HepG2 (cell line): ENCODE results near the gene METAP1D. TPM values are rescaled to one million over a fixed set of nuclear protein-coding genes. Genes with fewer than 3 reads are reported as not detected.

Experiments used
- ARNT ChIP-seq: fragments of 450-650 bp; IDR thresholded peaks from 2 replicates; pipeline ENCODE4 v1.6.1; 2017
- EHMT2 ChIP-seq: fragments of 200-600 bp; sonication (generic); IDR thresholded peaks from 2 replicates; pipeline ENCODE4 v1.7.0; 2017; ENCODE audit warnings: antibody characterized with exemption, low read depth, low read length, borderline replicate concordance
- FOXC1 ChIP-seq: sonication (generic); formaldehyde crosslinking; IDR thresholded peaks from 2 replicates; pipeline ENCODE4 v1.8.0; 2022; ENCODE audit warnings: mild to moderate bottlenecking, missing genetic modification reagents, borderline replicate concordance
- MAFG ChIP-seq: sonication (generic); formaldehyde crosslinking; IDR thresholded peaks from 2 replicates; pipeline ENCODE4 v1.5.1; 2020; ENCODE audit warnings: mild to moderate bottlenecking, missing genetic modification reagents
- NFYC ChIP-seq: IDR thresholded peaks from 2 replicates; pipeline ENCODE4 v1.6.1; 2016; ENCODE audit warnings: missing genetic modification reagents, missing compliant biosample characterization
- RFXAP ChIP-seq: sonication (generic); formaldehyde crosslinking; IDR thresholded peaks from 2 replicates; pipeline ENCODE4 v1.4.0; 2020; ENCODE audit warnings: missing genetic modification reagents, borderline replicate concordance
- SALL2 ChIP-seq: sonication (generic); formaldehyde crosslinking; IDR thresholded peaks from 2 replicates; pipeline ENCODE4 v1.8.1; 2023; ENCODE audit warnings: mild to moderate bottlenecking, missing genetic modification reagents, inconsistent platforms
- SRSF1 ChIP-seq: fragments of 200-400 bp; formaldehyde crosslinking; optimal IDR thresholded peaks from 2 replicates; pipeline ENCODE3; 2017; ENCODE audit warnings: mild to moderate bottlenecking, low read depth, low read length, moderate library complexity
- YY1 ChIP-seq: IDR thresholded peaks from 2 replicates; pipeline ENCODE4 v1.6.1; 2011; ENCODE audit warnings: low read length, low read depth, moderate library complexity, mild to moderate bottlenecking; ENCODE audit not compliant: insufficient read depth, insufficient replicate concordance
- ZNF30 ChIP-seq: sonication (generic); formaldehyde crosslinking; IDR thresholded peaks from 2 replicates; pipeline ENCODE4 v1.5.0; 2020; ENCODE audit warnings: mild to moderate bottlenecking, missing genetic modification reagents
- ZNF567 ChIP-seq: sonication (generic); formaldehyde crosslinking; IDR thresholded peaks from 2 replicates; pipeline ENCODE4 v1.8.1; 2023; ENCODE audit warnings: mild to moderate bottlenecking, missing genetic modification reagents, borderline replicate concordance
- ZNF572 ChIP-seq: sonication (generic); formaldehyde crosslinking; IDR thresholded peaks from 2 replicates; pipeline ENCODE4 v1.5.1; 2020; ENCODE audit warnings: mild to moderate bottlenecking, missing genetic modification reagents
- ZNF883 ChIP-seq: sonication (generic); formaldehyde crosslinking; IDR thresholded peaks from 2 replicates; pipeline ENCODE4 v1.5.1; 2020; ENCODE audit warnings: mild to moderate bottlenecking, missing genetic modification reagents; ENCODE audit errors: not compliant biosample characterization
- polyA plus RNA-seq, 8 experiments: library from polyadenylated mRNA; depleted of rRNA in 3 of 8; stranded (reverse) in 7 of 8; unstranded in 1 of 8; fragments of >200 nt; fragmentation: Illumina TruSeq in 4 of 8; extraction: Trizol in 4 of 8; gene quantifications; 2 replicates each; pipeline versions ENCODE4 v1.2.1 to v1.2.3, GENCODE V29; 2011 to 2016; ENCODE audit warnings: low read depth in 4 of 8, missing spikeins in 1 of 8, mixed read lengths in 1 of 8; ENCODE audit not compliant: insufficient read depth in 1 of 8
- total RNA-seq, 5 experiments: library from RNA; depleted of rRNA; stranded (reverse); fragments of >200 nt; fragmentation: Illumina TruSeq; extraction: Trizol; gene quantifications; 2 replicates each; pipeline ENCODE4 v1.2.3, GENCODE V29; 2016; ENCODE audit warnings: low read depth in 1 of 5
- TF ChIP-seq, protein P1 (sequence below): sonication (generic); formaldehyde crosslinking; IDR thresholded peaks from 2 replicates; pipeline ENCODE4 v1.4.0; 2020; ENCODE audit warnings: missing genetic modification reagents, borderline replicate concordance
- TF ChIP-seq, protein P2 (sequence below): sonication (generic); formaldehyde crosslinking; conservative IDR thresholded peaks from 2 replicates; pipeline ENCODE4 v1.8.0; 2022; ENCODE audit warnings: mild to moderate bottlenecking, moderate library complexity, missing genetic modification reagents
- TF ChIP-seq, protein P3 (sequence below): fragments of 450-650 bp; IDR thresholded peaks from 2 replicates; pipeline ENCODE4 v1.6.1; 2016
- TF ChIP-seq, protein P4 (sequence below): sonication (generic); formaldehyde crosslinking; IDR thresholded peaks from 2 replicates; pipeline ENCODE4 v1.4.0; 2020; ENCODE audit warnings: missing genetic modification reagents

Gene METAP1D
- total and polyA plus RNA-seq, 2 of the 13 experiments (the other 11 are each of a cell fraction or from before 2014, with no cell fraction given) = 14.7 to 21.6 TPM

DNA sequence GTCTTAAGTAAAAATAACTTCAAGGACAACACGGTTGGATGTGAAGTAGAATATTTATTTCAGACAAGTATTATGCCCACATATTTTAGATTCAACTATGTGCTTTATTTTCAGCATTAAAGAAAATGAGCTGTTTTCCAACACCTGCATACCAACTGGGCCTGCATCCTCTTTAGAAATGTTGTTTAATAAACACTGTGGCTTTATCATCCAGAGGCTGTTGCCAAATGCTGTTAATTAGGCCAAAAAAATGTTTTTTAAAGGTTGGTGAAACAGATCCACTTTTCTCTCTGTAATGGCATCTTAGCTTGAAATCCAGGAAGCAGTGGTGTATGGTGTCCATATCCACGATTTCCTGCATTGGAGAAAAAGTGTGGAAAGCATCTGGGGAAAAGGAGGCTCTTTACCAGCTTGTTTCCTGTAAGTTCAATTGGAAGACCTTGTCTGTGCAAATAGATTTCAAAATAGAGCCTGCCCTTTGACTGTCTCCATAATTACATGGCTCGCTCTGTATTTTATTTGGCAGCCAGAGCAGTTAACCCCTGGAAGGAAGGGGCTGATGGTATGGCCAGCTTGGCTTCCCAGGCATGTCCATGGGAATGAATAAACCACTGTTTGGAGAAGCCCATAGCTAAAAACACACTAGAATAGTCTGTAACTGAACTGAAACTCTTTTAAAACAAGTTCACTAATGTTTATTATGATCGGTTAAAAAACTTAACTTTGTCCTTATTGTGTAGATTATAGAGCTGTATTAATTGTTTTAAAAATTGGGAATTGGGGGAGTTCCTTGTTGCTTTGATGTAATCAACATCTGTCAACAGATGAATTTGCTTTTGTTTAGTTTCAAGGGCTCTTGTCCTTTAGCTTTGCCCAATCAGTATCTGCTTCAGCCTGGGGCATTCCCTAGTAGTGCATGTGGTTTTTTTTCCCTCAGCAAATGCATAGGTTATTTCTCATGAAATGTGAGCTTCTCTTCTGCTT lies 52.5 kb downstream of the METAP1D start (continued):
- TF ChIP-seq ZNF883 (no peak), ARNT (no peak), SRSF1 (no peak), ZNF30 (CRISPR knock-in tag) (no peak), FOXC1 (CRISPR knock-in tag) (no peak; the same call in 1 of the 2 replicates), MAFG (CRISPR knock-in tag) (no peak), ZNF567 (CRISPR knock-in tag) (0 out of 2 replicates have a peak, but pooled peaks have one; percentile 47), RFXAP (CRISPR knock-in tag) (peak; percentile 74; the same call in 1 of the 2 replicates), ZNF572 (CRISPR knock-in tag) (no peak), NFYC (peak; percentile 30; the same call in 1 of the 2 replicates), EHMT2 (peak; percentile 95; the same call in 1 of the 2 replicates), YY1 (no peak), SALL2 (peak; percentile 73; the same call in 1 of the 2 replicates)
- TF ChIP-seq, protein P1, sequence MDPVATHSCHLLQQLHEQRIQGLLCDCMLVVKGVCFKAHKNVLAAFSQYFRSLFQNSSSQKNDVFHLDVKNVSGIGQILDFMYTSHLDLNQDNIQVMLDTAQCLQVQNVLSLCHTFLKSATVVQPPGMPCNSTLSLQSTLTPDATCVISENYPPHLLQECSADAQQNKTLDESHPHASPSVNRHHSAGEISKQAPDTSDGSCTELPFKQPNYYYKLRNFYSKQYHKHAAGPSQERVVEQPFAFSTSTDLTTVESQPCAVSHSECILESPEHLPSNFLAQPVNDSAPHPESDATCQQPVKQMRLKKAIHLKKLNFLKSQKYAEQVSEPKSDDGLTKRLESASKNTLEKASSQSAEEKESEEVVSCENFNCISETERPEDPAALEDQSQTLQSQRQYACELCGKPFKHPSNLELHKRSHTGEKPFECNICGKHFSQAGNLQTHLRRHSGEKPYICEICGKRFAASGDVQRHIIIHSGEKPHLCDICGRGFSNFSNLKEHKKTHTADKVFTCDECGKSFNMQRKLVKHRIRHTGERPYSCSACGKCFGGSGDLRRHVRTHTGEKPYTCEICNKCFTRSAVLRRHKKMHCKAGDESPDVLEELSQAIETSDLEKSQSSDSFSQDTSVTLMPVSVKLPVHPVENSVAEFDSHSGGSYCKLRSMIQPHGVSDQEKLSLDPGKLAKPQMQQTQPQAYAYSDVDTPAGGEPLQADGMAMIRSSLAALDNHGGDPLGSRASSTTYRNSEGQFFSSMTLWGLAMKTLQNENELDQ = no peak; the same call in 1 of the 2 replicates
- TF ChIP-seq, protein P2, sequence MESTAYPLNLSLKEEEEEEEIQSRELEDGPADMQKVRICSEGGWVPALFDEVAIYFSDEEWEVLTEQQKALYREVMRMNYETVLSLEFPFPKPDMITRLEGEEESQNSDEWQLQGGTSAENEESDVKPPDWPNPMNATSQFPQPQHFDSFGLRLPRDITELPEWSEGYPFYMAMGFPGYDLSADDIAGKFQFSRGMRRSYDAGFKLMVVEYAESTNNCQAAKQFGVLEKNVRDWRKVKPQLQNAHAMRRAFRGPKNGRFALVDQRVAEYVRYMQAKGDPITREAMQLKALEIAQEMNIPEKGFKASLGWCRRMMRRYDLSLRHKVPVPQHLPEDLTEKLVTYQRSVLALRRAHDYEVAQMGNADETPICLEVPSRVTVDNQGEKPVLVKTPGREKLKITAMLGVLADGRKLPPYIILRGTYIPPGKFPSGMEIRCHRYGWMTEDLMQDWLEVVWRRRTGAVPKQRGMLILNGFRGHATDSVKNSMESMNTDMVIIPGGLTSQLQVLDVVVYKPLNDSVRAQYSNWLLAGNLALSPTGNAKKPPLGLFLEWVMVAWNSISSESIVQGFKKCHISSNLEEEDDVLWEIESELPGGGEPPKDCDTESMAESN = peak; percentile 90
- TF ChIP-seq, protein P3, sequence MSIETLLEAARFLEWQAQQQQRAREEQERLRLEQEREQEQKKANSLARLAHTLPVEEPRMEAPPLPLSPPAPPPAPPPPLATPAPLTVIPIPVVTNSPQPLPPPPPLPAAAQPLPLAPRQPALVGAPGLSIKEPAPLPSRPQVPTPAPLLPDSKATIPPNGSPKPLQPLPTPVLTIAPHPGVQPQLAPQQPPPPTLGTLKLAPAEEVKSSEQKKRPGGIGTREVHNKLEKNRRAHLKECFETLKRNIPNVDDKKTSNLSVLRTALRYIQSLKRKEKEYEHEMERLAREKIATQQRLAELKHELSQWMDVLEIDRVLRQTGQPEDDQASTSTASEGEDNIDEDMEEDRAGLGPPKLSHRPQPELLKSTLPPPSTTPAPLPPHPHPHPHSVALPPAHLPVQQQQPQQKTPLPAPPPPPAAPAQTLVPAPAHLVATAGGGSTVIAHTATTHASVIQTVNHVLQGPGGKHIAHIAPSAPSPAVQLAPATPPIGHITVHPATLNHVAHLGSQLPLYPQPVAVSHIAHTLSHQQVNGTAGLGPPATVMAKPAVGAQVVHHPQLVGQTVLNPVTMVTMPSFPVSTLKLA = no peak
- TF ChIP-seq, protein P4, sequence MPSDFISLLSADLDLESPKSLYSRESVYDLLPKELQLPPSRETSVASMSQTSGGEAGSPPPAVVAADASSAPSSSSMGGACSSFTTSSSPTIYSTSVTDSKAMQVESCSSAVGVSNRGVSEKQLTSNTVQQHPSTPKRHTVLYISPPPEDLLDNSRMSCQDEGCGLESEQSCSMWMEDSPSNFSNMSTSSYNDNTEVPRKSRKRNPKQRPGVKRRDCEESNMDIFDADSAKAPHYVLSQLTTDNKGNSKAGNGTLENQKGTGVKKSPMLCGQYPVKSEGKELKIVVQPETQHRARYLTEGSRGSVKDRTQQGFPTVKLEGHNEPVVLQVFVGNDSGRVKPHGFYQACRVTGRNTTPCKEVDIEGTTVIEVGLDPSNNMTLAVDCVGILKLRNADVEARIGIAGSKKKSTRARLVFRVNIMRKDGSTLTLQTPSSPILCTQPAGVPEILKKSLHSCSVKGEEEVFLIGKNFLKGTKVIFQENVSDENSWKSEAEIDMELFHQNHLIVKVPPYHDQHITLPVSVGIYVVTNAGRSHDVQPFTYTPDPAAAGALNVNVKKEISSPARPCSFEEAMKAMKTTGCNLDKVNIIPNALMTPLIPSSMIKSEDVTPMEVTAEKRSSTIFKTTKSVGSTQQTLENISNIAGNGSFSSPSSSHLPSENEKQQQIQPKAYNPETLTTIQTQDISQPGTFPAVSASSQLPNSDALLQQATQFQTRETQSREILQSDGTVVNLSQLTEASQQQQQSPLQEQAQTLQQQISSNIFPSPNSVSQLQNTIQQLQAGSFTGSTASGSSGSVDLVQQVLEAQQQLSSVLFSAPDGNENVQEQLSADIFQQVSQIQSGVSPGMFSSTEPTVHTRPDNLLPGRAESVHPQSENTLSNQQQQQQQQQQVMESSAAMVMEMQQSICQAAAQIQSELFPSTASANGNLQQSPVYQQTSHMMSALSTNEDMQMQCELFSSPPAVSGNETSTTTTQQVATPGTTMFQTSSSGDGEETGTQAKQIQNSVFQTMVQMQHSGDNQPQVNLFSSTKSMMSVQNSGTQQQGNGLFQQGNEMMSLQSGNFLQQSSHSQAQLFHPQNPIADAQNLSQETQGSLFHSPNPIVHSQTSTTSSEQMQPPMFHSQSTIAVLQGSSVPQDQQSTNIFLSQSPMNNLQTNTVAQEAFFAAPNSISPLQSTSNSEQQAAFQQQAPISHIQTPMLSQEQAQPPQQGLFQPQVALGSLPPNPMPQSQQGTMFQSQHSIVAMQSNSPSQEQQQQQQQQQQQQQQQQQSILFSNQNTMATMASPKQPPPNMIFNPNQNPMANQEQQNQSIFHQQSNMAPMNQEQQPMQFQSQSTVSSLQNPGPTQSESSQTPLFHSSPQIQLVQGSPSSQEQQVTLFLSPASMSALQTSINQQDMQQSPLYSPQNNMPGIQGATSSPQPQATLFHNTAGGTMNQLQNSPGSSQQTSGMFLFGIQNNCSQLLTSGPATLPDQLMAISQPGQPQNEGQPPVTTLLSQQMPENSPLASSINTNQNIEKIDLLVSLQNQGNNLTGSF (CRISPR knock-in tag) = no peak
